Right ventricle myocardium inferior (tissue), 1 donor: ENCODE measurements around the gene TIMP2. TPM values are rescaled to one million over a fixed set of nuclear protein-coding genes. Genes with fewer than 3 reads are reported as not detected.
A peak's percentile ranks its signal among the peaks of the same experiment; 100 is the strongest.
"Not testable (repeated sequence)": the region's sequence is repeated elsewhere in the genome, so short reads cannot be mapped to it uniquely, and the experiment has no call there.

Experiments used
- ATAC-seq: fragments of 200-7000 bp; cut with Tn5 transposase; one replicate; pipeline ENCODE4 v1.9.1; 2020; ENCODE audit warnings: mild to moderate bottlenecking, moderate library complexity
- DNase-seq: peaks from one replicate; pipeline ENCODE4 v3.0.0; 2021; ENCODE audit errors: missing footprints
- intact Hi-C: fragments of 100-400 bp; cut with DNase I; formaldehyde crosslinking; loops from one replicate; pipeline ENCODE4 v1.11.0; 2022
- total RNA-seq: library from RNA; stranded (reverse); fragmentation: NEBNext Ultra II Directional; extraction: Animal tissue kit (Norgen Biotek cat#: 25700); gene quantifications from one replicate; pipeline ENCODE4 v1.2.1, GENCODE V29; 2021
- donor health status: DM: no; HTN: yes; CAD: no; lungs with severe emphysema.

Gene TIMP2
- total RNA-seq, 1 donor from 2014 or later: 138 TPM

DNA sequence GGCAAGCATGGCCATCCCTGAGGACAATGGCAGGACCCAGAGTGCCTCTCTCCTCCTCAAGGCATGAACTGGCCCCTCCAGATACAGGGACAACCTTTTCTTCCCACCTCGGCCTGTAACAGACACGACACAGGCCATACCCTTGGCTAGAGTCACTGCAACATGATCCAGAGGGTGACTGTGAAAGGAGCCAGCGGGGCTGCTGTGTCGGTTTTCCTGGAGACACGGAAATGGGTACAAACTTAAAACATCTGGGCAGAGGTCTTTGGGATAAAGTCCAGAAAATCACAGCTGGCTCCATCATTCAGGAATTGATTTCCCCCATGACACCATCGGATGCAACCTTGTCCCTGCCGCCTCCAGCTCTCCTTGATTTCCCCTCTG lies 27.5 kb downstream of the TIMP2 start:
- ATAC-seq: peak; percentile 8
- intact Hi-C loops: no loop called here

DNA sequence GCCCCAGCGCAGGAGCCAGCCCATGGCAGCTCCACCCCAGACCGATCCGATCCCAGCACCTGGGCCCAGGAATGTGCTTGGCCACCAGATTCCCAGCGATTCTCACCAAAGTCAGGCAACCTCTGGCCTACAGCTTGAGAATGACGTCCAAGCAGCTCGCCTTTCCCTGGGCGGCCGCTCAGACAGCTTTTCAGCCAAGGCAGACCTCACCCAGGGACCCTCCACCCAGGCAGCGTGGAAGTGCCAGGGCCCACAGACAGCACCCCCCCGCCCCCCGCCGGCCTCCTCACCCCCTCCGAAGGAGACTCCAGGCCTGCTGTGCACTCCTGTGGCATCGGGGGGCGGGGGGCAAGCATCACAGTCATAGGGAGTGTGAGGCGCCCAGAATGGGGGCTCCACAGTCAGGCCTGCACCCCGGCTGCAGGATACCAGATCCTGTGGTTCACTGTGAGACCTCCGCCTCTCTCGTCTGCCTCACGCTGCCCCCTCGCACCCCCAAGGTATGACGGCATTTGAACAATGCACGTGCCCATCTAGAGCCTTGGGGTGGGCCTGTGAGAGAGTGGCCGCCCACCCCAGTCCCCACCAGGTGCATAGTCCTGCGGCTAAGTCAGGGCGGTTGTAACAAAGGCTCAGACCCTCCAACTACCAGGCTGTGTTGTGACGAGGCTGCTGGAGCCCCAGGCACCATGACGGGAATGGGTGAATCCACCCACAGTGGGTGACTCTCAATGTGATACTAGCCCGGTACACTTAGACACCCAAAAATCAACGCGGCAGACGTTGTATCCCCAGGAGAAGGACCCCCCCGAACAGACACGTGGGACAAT lies 28.1 kb downstream of the TIMP2 start:
- DNase-seq (peak; percentile 17), ATAC-seq (no peak)
- intact Hi-C loops: no loop called here

More for the DNA sequence above, 27.5 kb downstream of the TIMP2 start:
- peak; percentile 27 for DNase-seq

- intact Hi-C loops: no loop called here
- DNase-seq (peak; percentile 64), ATAC-seq (no peak)
Measured at GRCh38 chr17:78896091-78896833, 28.9 kb downstream of the TIMP2 start.

GRCh38 chr17:78895322-78895721 lies 29.9 kb downstream of the TIMP2 start:
- intact Hi-C loops: no loop called here
- no peak for DNase-seq
- no peak for ATAC-seq

DNA sequence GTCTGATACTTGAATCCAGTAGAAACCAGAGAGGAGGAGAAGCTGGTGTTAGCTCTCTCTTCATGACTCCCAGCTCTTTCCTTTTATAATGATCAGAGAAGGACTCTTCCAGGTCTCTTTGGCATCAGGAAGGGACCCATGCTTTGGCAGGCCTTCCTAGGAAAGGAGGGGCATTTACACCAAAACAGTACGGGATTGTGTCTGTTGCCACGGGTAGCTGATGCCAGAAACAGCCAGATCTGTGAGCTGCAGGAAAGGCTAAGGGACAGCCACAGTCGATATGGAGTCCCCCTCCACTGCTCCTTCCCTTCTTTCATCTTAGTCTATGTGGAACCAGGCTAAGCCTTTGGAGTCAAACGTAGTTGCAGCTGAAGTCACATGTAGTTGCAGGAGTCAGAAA lies 31.5 kb downstream of the TIMP2 start:
- peak; percentile 1 for DNase-seq

DNA sequence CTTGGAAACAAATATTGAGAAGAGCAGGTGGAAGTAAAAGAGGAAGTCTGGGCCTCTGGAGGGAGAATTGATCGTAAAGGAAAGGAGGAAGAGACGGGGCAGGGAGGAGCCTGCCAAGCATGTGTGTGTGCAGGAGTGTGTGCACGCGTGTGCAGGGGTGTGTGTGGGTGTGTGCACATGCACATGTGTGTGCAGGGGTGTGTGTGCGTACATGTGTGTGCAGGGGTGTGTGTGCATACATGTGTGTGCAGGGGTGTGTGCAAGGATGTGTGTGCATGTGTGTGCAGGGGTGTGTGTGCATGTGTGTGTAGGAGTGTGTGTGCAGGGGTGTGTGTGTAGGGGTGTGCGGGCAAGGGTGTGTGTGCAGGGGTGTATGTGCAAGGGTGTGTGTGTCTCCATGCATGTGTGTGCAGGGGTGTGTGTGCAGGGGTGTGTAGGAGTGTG lies 32.2 kb downstream of the TIMP2 start:
- DNase-seq (peak; percentile 68), ATAC-seq (no peak)
- intact Hi-C loops: no loop called here

More for the DNA sequence above, 31.5 kb downstream of the TIMP2 start:
- ATAC-seq: no peak
- intact Hi-C loops: no loop called here

DNA sequence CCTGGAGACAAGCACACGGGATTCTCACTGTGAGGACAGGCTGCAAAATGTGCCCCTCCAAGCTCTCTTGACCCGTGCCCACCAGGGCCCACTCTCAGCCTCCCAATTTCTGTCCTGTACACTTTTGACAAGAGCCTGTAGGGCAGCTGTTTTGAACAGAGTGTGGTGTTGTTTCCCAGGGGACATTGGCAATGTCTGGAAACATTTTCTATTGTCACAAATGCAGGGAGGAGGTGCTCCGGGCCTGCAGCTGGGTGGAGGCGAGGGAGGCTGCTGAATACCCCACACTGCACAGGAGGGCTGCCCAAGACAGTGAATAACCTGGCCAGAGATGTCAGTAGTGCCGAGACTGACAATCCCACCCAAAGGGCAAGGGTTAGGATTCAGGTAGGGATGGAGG lies 32.7 kb downstream of the TIMP2 start:
- DNase-seq (peak; percentile 51), ATAC-seq (peak; percentile 6)
- intact Hi-C loops: no loop called here

- intact Hi-C loops: no loop called here
- ATAC-seq (no peak), DNase-seq (no peak)
Measured at GRCh38 chr17:78892062-78892456, 33.1 kb downstream of the TIMP2 start.

DNA sequence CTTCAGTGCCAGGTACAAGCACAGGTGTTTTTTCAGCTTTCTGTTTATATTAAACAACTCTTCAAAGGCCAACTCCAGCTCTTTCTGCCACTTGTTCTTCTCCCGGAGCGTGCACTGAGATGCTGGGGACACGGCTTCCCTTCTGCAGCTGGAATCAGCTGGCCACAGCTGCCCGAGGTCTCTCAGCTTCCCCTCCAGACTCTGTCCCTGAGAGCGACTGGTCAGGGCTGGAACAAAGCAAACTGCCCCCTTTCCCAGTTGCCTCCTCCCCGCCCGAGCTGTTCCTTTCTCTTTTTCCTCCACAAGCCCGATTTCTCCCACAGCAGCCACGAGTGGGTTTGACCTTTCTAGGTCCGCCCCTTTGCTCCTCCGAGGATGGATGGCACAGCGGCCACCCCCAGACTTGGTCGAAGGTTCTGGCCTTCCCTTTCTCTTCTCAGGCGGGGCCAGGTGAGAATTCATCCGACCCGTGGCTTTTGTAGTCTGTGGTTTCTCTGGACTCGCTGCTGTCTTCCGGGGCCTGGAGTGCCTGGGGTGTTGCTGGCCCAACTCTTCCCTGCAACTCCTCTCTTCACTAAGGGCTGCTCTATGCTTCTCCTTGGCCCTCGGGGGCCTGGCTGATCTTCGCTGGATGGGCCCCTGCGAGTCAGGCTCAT lies 33.7 kb downstream of the TIMP2 start:
- intact Hi-C loops: no loop called here
- ATAC-seq (no peak), DNase-seq (peak; percentile 53)

DNA sequence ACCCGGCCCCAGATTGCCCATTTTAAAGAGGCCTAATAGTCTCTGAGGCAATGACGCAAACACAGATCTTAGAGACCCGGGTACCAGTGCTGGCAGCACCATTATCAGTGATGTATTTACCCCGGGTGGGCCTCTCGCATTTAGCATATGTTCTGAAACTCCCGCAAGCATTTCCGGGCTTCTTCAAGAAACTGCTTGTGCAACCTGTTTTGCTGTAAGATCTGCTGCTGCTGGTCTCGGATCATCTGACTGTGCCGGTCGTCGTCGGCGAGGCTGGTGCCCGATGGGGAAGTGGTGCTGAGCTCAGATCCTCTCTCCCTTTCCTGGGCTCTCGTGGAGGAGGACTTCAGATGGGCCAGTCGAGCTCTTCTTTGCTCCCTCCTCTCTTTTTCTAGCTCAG lies 34.7 kb downstream of the TIMP2 start:
- ATAC-seq (no peak), DNase-seq (peak; percentile 93)
- intact Hi-C loops: no loop called here

DNA sequence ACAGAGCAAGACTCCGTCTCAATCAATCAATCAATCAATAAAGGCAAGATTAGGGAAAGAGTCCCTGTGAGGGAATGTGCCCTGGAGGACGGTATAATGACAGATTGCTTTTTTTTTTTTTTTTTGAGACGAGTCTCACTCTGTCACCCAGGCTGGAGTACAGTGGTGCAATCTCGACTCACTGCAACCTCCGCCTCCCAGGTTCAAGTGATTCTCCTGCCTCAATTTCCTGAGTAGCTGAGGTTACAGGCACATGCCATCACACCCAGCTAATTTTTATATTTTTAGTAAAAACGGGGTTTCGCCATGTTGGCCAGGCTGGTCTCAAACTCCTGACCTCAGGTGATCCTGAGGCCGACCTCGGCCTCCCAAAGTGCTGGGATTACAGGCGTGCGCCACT lies 35.1 kb downstream of the TIMP2 start:
- intact Hi-C loops, ATAC-seq, DNase-seq: not testable (repeated sequence)

GRCh38 chr17:78889531-78889930 lies 35.7 kb downstream of the TIMP2 start:
- DNase-seq (peak; percentile 51), ATAC-seq (no peak)
- intact Hi-C loops: no loop called here

DNA sequence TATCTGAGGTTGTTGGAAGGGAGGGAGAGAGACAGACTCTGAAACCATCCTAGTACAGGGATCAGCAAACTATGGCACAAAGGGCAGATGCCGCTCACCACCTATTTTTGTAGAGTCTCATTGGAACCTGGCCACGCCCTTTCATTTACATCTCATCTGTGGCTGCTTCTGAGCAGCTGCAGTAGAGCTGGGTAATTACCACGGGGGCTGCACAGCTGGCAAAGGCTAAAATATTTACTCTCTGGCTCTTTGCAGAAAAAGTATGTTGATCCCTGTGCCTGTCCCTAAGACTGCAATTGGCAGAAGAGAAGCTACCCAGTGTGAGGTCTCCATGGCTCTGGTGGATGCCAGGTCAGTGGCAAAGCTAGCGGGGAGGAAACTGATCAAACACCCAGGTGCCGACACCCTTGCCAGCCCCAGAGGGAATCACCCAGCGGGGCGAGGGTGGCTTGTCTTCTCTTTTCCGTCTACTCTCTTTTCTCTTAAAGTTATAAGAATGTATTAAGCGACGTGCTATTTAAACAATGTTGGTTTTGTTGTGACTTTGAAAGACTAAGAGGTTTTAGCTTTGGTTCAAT lies 36.2 kb downstream of the TIMP2 start:
- DNase-seq (no peak), ATAC-seq (no peak)
- intact Hi-C loops: no loop called here

- ATAC-seq: no peak
- intact Hi-C loops: no loop called here
Measured at GRCh38 chr17:78886954-78887353, 38.2 kb downstream of the TIMP2 start.

DNA sequence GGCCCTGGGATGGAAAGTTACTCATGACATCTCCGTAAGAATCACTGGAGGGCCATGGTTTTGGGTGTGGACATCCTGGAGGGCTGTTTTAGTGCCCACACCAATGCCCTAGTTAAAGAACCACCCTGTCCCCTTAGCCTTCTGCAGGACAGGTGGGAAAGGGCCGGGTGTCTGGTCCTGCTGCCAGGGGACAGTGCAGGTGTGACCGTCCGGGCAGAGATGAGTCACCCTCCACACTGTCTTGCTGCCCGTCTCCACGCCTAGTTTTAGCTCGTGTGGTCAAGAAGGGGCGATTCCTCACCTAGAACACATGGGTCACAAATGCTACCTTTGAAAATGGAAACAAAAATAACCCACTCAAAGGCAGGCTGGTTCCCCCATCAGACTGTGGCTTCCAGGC lies 39.2 kb downstream of the TIMP2 start:
- intact Hi-C loops: no loop called here
- DNase-seq (peak; percentile 4), ATAC-seq (no peak)

More at GRCh38 chr17:78886954-78887353, 38.2 kb downstream of the TIMP2 start:
- DNase-seq: peak; percentile 34

- no peak for DNase-seq
- intact Hi-C loops: loop anchor here (5.0 kb wide), 1 partner anchor 37 kb away; no protein-coding TSS in a partner anchor
- no peak for ATAC-seq
Measured at GRCh38 chr17:78884876-78885667, 40.1 kb downstream of the TIMP2 start.

- no peak for ATAC-seq
- DNase-seq: no peak
- intact Hi-C loops: loop anchor here (5.0 kb wide), 1 partner anchor 38 kb away; no protein-coding TSS in a partner anchor
Measured at GRCh38 chr17:78884148-78884825, 40.9 kb downstream of the TIMP2 start.
